ENCODE results near the gene REEP1.
"Not testable (repeated sequence)": the region's sequence is repeated elsewhere in the genome, so short reads cannot be mapped to it uniquely, and the experiment has no call there.

The REEP1 gene

GRCh38 chr2:86350751-86351150, 13.3 kb upstream of the REEP1 start:
- H3K27ac ChIP-seq: no peak overlapping the region
- no peak for TF ChIP-seq ZFX (IDR thresholded peaks at IDR 0.05; ENCODE audit: borderline replicate concordance)
- TF ChIP-seq CTCF (IDR thresholded peaks at IDR 0.05): no peak

- TF ChIP-seq ZFX (IDR thresholded peaks at IDR 0.05; ENCODE audit: borderline replicate concordance) (no peak), CTCF (IDR thresholded peaks at IDR 0.05) (no peak)
- no peak overlapping the region for H3K27ac ChIP-seq
Observed at GRCh38 chr2:86347401-86347800, 10.0 kb upstream of the REEP1 start.

- H3K27ac ChIP-seq: not testable (repeated sequence)
Observed at GRCh38 chr2:86345783-86346370, 8.5 kb upstream of the REEP1 start.

- H3K27ac ChIP-seq: no peak overlapping the region
- no peak for TF ChIP-seq ZFX (IDR thresholded peaks at IDR 0.05; ENCODE audit: borderline replicate concordance)
- no peak for TF ChIP-seq CTCF (IDR thresholded peaks at IDR 0.05)
Observed at GRCh38 chr2:86344404-86344803, 7.0 kb upstream of the REEP1 start.

- no peak for TF ChIP-seq ZFX (IDR thresholded peaks at IDR 0.05; ENCODE audit: borderline replicate concordance)
- TF ChIP-seq CTCF (IDR thresholded peaks at IDR 0.05): no peak
Observed at GRCh38 chr2:86342488-86342887, 5.1 kb upstream of the REEP1 start.

GRCh38 chr2:86341470-86341869, 4.0 kb upstream of the REEP1 start:
- H3K27ac ChIP-seq: no peak overlapping the region
- TF ChIP-seq CTCF (IDR thresholded peaks at IDR 0.05) (no peak), ZFX (IDR thresholded peaks at IDR 0.05; ENCODE audit: borderline replicate concordance) (no peak)

More at GRCh38 chr2:86342488-86342887, 5.1 kb upstream of the REEP1 start:
- H3K27ac ChIP-seq: no peak overlapping the region

GRCh38 chr2:86338778-86339295, 1.4 kb upstream of the REEP1 start:
- H3K27ac ChIP-seq: no peak overlapping the region

More at GRCh38 chr2:86338778-86339295, 1.4 kb upstream of the REEP1 start:
- TF ChIP-seq CTCF (IDR thresholded peaks at IDR 0.05): no peak
- TF ChIP-seq ZFX (IDR thresholded peaks at IDR 0.05; ENCODE audit: borderline replicate concordance): no peak
